GM18870 (cell line): Measurements from ENCODE around the gene CD2AP.
"Not testable (repeated sequence)": the region's sequence is repeated elsewhere in the genome, so short reads cannot be mapped to it uniquely, and the experiment has no call there.

Source experiments
- ATAC-seq: cut with Tn5 transposase; IDR thresholded peaks from one replicate; pipeline ENCODE4 v1.9.1; 2021; ENCODE audit warnings: moderate library complexity; ENCODE audit not compliant: unreplicated experiment

The CD2AP gene

GRCh38 chr6:47477497-47478232 lies at the start of gene CD2AP:
Gene CD2AP (plus strand): TSS chr6:47477789. CDS start chr6:47478245, 456 bp downstream.
- peak; percentile 59 for ATAC-seq

- no peak for ATAC-seq
Observed at GRCh38 chr6:47428288-47428687, 49.3 kb upstream of the CD2AP start.

- no peak for ATAC-seq
Observed at GRCh38 chr6:47428746-47429664, 48.6 kb upstream of the CD2AP start.

GRCh38 chr6:47434372-47435253 lies 43.0 kb upstream of the CD2AP start:
- no peak for ATAC-seq

- ATAC-seq = no peak
Observed at GRCh38 chr6:47435254-47435612, 42.4 kb upstream of the CD2AP start.

- peak; percentile 78 for ATAC-seq
Observed at GRCh38 chr6:47437592-47437991, 40.0 kb upstream of the CD2AP start.

GRCh38 chr6:47438481-47439347 lies 38.9 kb upstream of the CD2AP start:
- ATAC-seq = peak; percentile 58

GRCh38 chr6:47439348-47439668 lies 38.3 kb upstream of the CD2AP start:
- ATAC-seq = no peak

- peak; percentile 60 for ATAC-seq
Observed at GRCh38 chr6:47440719-47441118, 36.9 kb upstream of the CD2AP start.

GRCh38 chr6:47444964-47445363 lies 32.6 kb upstream of the CD2AP start:
- not testable (repeated sequence) for ATAC-seq

- ATAC-seq = no peak
Observed at GRCh38 chr6:47446669-47447330, 30.8 kb upstream of the CD2AP start.

- ATAC-seq = no peak
Observed at GRCh38 chr6:47447722-47448121, 29.9 kb upstream of the CD2AP start.

- no peak for ATAC-seq
Observed at GRCh38 chr6:47451162-47451561, 26.4 kb upstream of the CD2AP start.

GRCh38 chr6:47452899-47453298 lies 24.7 kb upstream of the CD2AP start:
- ATAC-seq = no peak

- no peak for ATAC-seq
Observed at GRCh38 chr6:47453372-47453936, 24.1 kb upstream of the CD2AP start.

- ATAC-seq = no peak
Observed at GRCh38 chr6:47454713-47455396, 22.7 kb upstream of the CD2AP start.

- ATAC-seq = peak; percentile 77
Observed at GRCh38 chr6:47455533-47456209, 21.9 kb upstream of the CD2AP start.

GRCh38 chr6:47456536-47456975 lies 21.0 kb upstream of the CD2AP start:
- no peak for ATAC-seq
